ENCODE results near the gene MYO5B.

DNA sequence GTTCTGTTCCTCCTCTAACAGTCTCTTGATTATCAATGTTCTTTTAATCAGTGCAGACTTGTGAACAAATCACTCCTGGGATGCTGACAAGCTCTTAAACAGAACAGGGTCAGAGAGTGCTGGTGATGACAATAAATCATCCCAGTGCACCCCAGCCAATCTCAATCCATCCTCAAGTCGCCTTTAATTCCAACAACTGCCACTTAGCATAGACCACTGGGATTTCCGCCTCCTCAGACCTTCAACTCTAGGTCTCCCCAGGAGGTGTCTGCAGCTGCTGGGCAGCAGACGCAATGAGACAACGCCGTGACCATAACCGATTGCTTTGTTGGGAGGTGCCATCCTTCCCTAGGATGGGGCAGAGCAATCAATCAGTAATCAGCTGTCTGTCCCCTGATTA lies 197.4 kb downstream of the MYO5B start:
- TF ChIP-seq, protein P1, sequence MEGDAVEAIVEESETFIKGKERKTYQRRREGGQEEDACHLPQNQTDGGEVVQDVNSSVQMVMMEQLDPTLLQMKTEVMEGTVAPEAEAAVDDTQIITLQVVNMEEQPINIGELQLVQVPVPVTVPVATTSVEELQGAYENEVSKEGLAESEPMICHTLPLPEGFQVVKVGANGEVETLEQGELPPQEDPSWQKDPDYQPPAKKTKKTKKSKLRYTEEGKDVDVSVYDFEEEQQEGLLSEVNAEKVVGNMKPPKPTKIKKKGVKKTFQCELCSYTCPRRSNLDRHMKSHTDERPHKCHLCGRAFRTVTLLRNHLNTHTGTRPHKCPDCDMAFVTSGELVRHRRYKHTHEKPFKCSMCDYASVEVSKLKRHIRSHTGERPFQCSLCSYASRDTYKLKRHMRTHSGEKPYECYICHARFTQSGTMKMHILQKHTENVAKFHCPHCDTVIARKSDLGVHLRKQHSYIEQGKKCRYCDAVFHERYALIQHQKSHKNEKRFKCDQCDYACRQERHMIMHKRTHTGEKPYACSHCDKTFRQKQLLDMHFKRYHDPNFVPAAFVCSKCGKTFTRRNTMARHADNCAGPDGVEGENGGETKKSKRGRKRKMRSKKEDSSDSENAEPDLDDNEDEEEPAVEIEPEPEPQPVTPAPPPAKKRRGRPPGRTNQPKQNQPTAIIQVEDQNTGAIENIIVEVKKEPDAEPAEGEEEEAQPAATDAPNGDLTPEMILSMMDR (IDR thresholded peaks at IDR 0.05; ENCODE audit: low read length): no peak
- no peak for TF ChIP-seq EZH2 (optimal IDR thresholded peaks at IDR 0.05; ENCODE audit: low read depth, low read length)
- TF ChIP-seq EZH2phosphoT487 (IDR thresholded peaks at IDR 0.05; ENCODE audit: low read length): no peak
